ENCODE data around the gene HMHB1.

DNA sequence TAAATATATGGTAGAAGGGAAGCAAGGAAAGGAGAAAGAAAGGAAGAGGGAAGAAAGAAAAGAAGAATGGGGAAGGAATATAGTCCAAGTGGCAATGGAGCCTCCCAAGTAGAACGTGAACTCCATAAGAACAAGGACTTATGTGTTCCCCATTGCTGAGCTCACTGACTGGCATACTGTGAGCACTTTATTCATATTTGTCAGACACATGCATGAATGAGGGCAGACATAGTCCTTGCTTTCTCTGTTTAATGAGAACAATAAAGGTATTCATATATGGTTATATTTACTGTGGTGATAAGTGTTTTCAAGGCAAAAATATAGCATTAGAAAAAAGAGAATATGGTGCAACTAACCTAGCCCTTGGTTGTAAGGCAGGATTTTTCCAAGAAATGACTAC, 23.6 kb upstream of the HMHB1 start:
- no peak for TF ChIP-seq EP300 (IDR thresholded peaks at IDR 0.05)
- TF ChIP-seq, protein P1, sequence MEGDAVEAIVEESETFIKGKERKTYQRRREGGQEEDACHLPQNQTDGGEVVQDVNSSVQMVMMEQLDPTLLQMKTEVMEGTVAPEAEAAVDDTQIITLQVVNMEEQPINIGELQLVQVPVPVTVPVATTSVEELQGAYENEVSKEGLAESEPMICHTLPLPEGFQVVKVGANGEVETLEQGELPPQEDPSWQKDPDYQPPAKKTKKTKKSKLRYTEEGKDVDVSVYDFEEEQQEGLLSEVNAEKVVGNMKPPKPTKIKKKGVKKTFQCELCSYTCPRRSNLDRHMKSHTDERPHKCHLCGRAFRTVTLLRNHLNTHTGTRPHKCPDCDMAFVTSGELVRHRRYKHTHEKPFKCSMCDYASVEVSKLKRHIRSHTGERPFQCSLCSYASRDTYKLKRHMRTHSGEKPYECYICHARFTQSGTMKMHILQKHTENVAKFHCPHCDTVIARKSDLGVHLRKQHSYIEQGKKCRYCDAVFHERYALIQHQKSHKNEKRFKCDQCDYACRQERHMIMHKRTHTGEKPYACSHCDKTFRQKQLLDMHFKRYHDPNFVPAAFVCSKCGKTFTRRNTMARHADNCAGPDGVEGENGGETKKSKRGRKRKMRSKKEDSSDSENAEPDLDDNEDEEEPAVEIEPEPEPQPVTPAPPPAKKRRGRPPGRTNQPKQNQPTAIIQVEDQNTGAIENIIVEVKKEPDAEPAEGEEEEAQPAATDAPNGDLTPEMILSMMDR (IDR thresholded peaks at IDR 0.05) = no peak
